HUES64 (cell line): ENCODE measurements around the gene BBS9.

Experiments
- H3K27ac ChIP-seq: 2 replicates; pipeline ENCODE4 v1.7.0; 2013; ENCODE audit warnings: low read depth, low read length, inconsistent platforms
- H3K27me3 ChIP-seq: 2 replicates; pipeline ENCODE4 v1.6.1; 2013; ENCODE audit warnings: mild to moderate bottlenecking, low read length; ENCODE audit not compliant: insufficient read depth
- H3K36me3 ChIP-seq: 2 replicates; pipeline ENCODE4 v1.6.1; 2013; ENCODE audit warnings: mild to moderate bottlenecking, low read length; ENCODE audit not compliant: insufficient read depth
- H3K4me1 ChIP-seq: 2 replicates; pipeline ENCODE4 v1.6.1; 2013; ENCODE audit warnings: mild to moderate bottlenecking, low read length, moderate library complexity; ENCODE audit not compliant: insufficient read depth
- H3K4me3 ChIP-seq: 2 replicates; pipeline ENCODE4 v1.5.1; 2013; ENCODE audit warnings: mild to moderate bottlenecking, low read length, moderate library complexity
- H3K9ac ChIP-seq: 2 replicates; pipeline ENCODE4 v1.6.1; 2013; ENCODE audit warnings: mild to moderate bottlenecking, low read depth, low read length
- H3K9me3 ChIP-seq: 2 replicates; pipeline ENCODE4 v1.6.1; 2013; ENCODE audit warnings: low read depth, low read length; ENCODE audit not compliant: insufficient read depth
- WGBS: fragments of 150-250, 120-280 bp; methylation state at CpG from one replicate; pipeline ENCODE4 v1.1.7; 2013; ENCODE audit warnings: missing lambda C conversion rate; 5-methylcytosine and 5-hydroxymethylcytosine counted together

BBS9 gene

GRCh38 chr7:33100770-33101169 lies 28.6 kb upstream of the BBS9 start:
- WGBS: 94% methylated on average over 3 of the region's 3 CpGs
- Histone ChIP-seq H3K27me3 (no peaks in the 10 kb centered on the region), H3K36me3 (peaks cover 69% of the 10 kb centered on the region), H3K4me3 (no peak overlapping the region), H3K9ac (no peak overlapping the region), H3K4me1 (no peaks in the 10 kb centered on the region), H3K27ac (no peak overlapping the region), H3K9me3 (no peaks in the 10 kb centered on the region)

- peaks cover 57% of the 10 kb centered on the region for H3K36me3 ChIP-seq
- no peaks in the 10 kb centered on the region for H3K9me3 ChIP-seq
- no peaks in the 10 kb centered on the region for H3K4me1 ChIP-seq
- no peaks in the 10 kb centered on the region for H3K27me3 ChIP-seq
- WGBS: 89% methylated on average over 2 of the region's 3 CpGs
- H3K27ac ChIP-seq: no peak overlapping the region
- no peak overlapping the region for H3K9ac ChIP-seq
- no peak overlapping the region for H3K4me3 ChIP-seq
These were observed 27.5 kb upstream of the BBS9 start for GRCh38 chr7:33101906-33102305.

GRCh38 chr7:33107136-33108066 lies 22.0 kb upstream of the BBS9 start:
- Histone ChIP-seq H3K9me3 (no peaks in the 10 kb centered on the region), H3K36me3 (peaks cover 12% of the 10 kb centered on the region), H3K27ac (no peak overlapping the region), H3K4me3 (peak overlapping the region; percentile 96), H3K4me1 (peaks cover 11% of the 10 kb centered on the region), H3K9ac (no peak overlapping the region), H3K27me3 (peaks cover 25% of the 10 kb centered on the region)
- WGBS: 41% methylated on average over 7 of the region's 7 CpGs

- 2% methylated on average over 10 of the region's 10 CpGs for WGBS
- Histone ChIP-seq H3K36me3 (peaks cover 1% of the 10 kb centered on the region; the same call in 1 of the 2 replicates), H3K9ac (peak overlapping the region; percentile 89), H3K4me3 (peak overlapping the region; percentile 96), H3K9me3 (no peaks in the 10 kb centered on the region), H3K4me1 (peaks cover 11% of the 10 kb centered on the region), H3K27ac (peak overlapping the region; percentile 37; the same call in 1 of the 2 replicates), H3K27me3 (peaks cover 25% of the 10 kb centered on the region)
These were observed 20.8 kb upstream of the BBS9 start for GRCh38 chr7:33108554-33109004.

GRCh38 chr7:33109005-33109757 lies 20.2 kb upstream of the BBS9 start, which contains the start of gene RP9:
Gene RP9 (minus strand): TSS chr7:33109404. CDS start chr7:33109372, 32 bp downstream.
- WGBS: under 1% methylated on average over 96 of the region's 100 CpGs
- Histone ChIP-seq H3K4me1 (peaks cover 11% of the 10 kb centered on the region), H3K9ac (peak within 1 kb of the TSS; percentile 89), H3K27me3 (peaks cover 25% of the 10 kb centered on the region), H3K27ac (peak within 1 kb of the TSS; percentile 37; the same call in 1 of the 2 replicates), H3K9me3 (no peaks in the 10 kb centered on the region), H3K36me3 (no peaks in the 10 kb centered on the region), H3K4me3 (peak within 1 kb of the TSS; percentile 96)

GRCh38 chr7:33109758-33110238 lies 19.6 kb upstream of the BBS9 start:
- peaks cover 11% of the 10 kb centered on the region for H3K4me1 ChIP-seq
- H3K27me3 ChIP-seq: peaks cover 25% of the 10 kb centered on the region
- 45% methylated on average over 10 of the region's 11 CpGs for WGBS
- no peaks in the 10 kb centered on the region for H3K36me3 ChIP-seq
- H3K4me3 ChIP-seq: peak overlapping the region; percentile 62
- no peaks in the 10 kb centered on the region for H3K9me3 ChIP-seq
- H3K9ac ChIP-seq: no peak overlapping the region
- no peak overlapping the region for H3K27ac ChIP-seq

- H3K36me3 ChIP-seq: no peaks in the 10 kb centered on the region
- no peak overlapping the region for H3K4me3 ChIP-seq
- peaks cover 25% of the 10 kb centered on the region for H3K27me3 ChIP-seq
- H3K4me1 ChIP-seq: peaks cover 11% of the 10 kb centered on the region
- no peaks in the 10 kb centered on the region for H3K9me3 ChIP-seq
- WGBS: 83% methylated on average over 3 of the region's 3 CpGs
- no peak overlapping the region for H3K9ac ChIP-seq
- H3K27ac ChIP-seq: no peak overlapping the region
These were observed 17.8 kb upstream of the BBS9 start for GRCh38 chr7:33111614-33112013.

GRCh38 chr7:33114976-33115375 lies 14.4 kb upstream of the BBS9 start:
- Histone ChIP-seq H3K9me3 (no peaks in the 10 kb centered on the region), H3K9ac (no peak overlapping the region)

GRCh38 chr7:33118383-33118782 lies 11.0 kb upstream of the BBS9 start:
- Histone ChIP-seq H3K36me3 (no peaks in the 10 kb centered on the region), H3K27me3 (no peaks in the 10 kb centered on the region; the same call in 1 of the 2 replicates), H3K4me3 (no peak overlapping the region), H3K9me3 (no peaks in the 10 kb centered on the region), H3K4me1 (no peaks in the 10 kb centered on the region), H3K9ac (no peak overlapping the region), H3K27ac (no peak overlapping the region)
- WGBS: no CpG with 5 or more reads among the region's 3 CpGs

More at GRCh38 chr7:33114976-33115375, 14.4 kb upstream of the BBS9 start:
- Histone ChIP-seq H3K4me1 (no peaks in the 10 kb centered on the region), H3K4me3 (no peak overlapping the region), H3K36me3 (no peaks in the 10 kb centered on the region), H3K27ac (no peak overlapping the region), H3K27me3 (peaks cover 15% of the 10 kb centered on the region)

GRCh38 chr7:33127085-33127484 lies 2.3 kb upstream of the BBS9 start:
- Histone ChIP-seq H3K9me3 (no peaks in the 10 kb centered on the region), H3K27me3 (no peaks in the 10 kb centered on the region; the same call in 1 of the 2 replicates), H3K9ac (no peak overlapping the region), H3K4me3 (no peak overlapping the region), H3K27ac (no peak overlapping the region), H3K36me3 (no peaks in the 10 kb centered on the region), H3K4me1 (peaks cover 13% of the 10 kb centered on the region; the same call in 1 of the 2 replicates)
- 62% methylated on average over 1 of the region's 2 CpGs for WGBS

GRCh38 chr7:33128631-33128989 lies 754 bp upstream of the BBS9 start:
- no peaks in the 10 kb centered on the region for H3K36me3 ChIP-seq
- H3K4me3 ChIP-seq: peak overlapping the region; percentile 69
- no peak overlapping the region for H3K27ac ChIP-seq
- WGBS: 1% methylated on average over 3 of the region's 3 CpGs
- peak overlapping the region; percentile 57 for H3K9ac ChIP-seq
- H3K27me3 ChIP-seq: no peaks in the 10 kb centered on the region; the same call in 1 of the 2 replicates
- peaks cover 13% of the 10 kb centered on the region; the same call in 1 of the 2 replicates for H3K4me1 ChIP-seq
- H3K9me3 ChIP-seq: no peaks in the 10 kb centered on the region
